Astrocyte of the cerebellum (primary cell): Measurements from ENCODE around the gene CNNM3.

Experiments
- DNase-seq: peaks from one replicate; pipeline ENCODE4 v3.0.0-alpha.2; 2011; ENCODE audit warnings: low read depth
- H3K4me3 ChIP-seq: 2 replicates; pipeline ENCODE4 v1.5.1; 2011; ENCODE audit warnings: mild to moderate bottlenecking, low read depth, low read length, moderate library complexity
- CTCF ChIP-seq: IDR thresholded peaks from 2 replicates; pipeline ENCODE4 v1.5.1; 2012; ENCODE audit warnings: low read length, low read depth, moderate library complexity, mild to moderate bottlenecking; ENCODE audit errors: missing control alignments
- in situ Hi-C: cut with HindIII; loops from 2 replicates; pipeline ENCODE4 v1.10.0; 2017; ENCODE audit warnings: low sequenced_read_pairs

Gene CNNM3

GRCh38 chr2:96880891-96881273 lies 64.8 kb downstream of the CNNM3 start:
- no peak for DNase-seq
- in situ Hi-C loops: no loop called here
- no peak overlapping the region for H3K4me3 ChIP-seq
- TF ChIP-seq CTCF: no peak

GRCh38 chr2:96881349-96882195 lies 65.5 kb downstream of the CNNM3 start:
- TF ChIP-seq CTCF: no peak
- DNase-seq: no peak
- H3K4me3 ChIP-seq: no peak overlapping the region
- in situ Hi-C loops: no loop called here

GRCh38 chr2:96882230-96882629 lies 66.2 kb downstream of the CNNM3 start:
- no peak for DNase-seq

GRCh38 chr2:96882906-96883305 lies 66.8 kb downstream of the CNNM3 start:
- no peak for DNase-seq
- in situ Hi-C loops: no loop called here
- H3K4me3 ChIP-seq: no peak overlapping the region
- TF ChIP-seq CTCF: no peak

More at GRCh38 chr2:96882230-96882629, 66.2 kb downstream of the CNNM3 start:
- no peak for TF ChIP-seq CTCF
- in situ Hi-C loops: no loop called here
- H3K4me3 ChIP-seq: no peak overlapping the region

GRCh38 chr2:96883306-96883705 lies 67.2 kb downstream of the CNNM3 start:
- no peak overlapping the region for H3K4me3 ChIP-seq
- no peak for DNase-seq
- in situ Hi-C loops: no loop called here
- no peak for TF ChIP-seq CTCF
